GM19351 (cell line): Measurements from ENCODE around the gene KCNT2.
A peak's percentile ranks its signal among the peaks of the same experiment; 100 is the strongest.

Experiments
- ATAC-seq: cut with Tn5 transposase; IDR thresholded peaks from one replicate; pipeline ENCODE4 v1.9.1; 2021; ENCODE audit warnings: mild to moderate bottlenecking, moderate library complexity; ENCODE audit not compliant: unreplicated experiment

The KCNT2 gene

GRCh38 chr1:196401891-196402290 is 206.3 kb downstream of the KCNT2 start:
- ATAC-seq: no peak

GRCh38 chr1:196401452-196401833 is 206.8 kb downstream of the KCNT2 start:
- ATAC-seq: no peak

- no peak for ATAC-seq
These were observed 207.5 kb downstream of the KCNT2 start for GRCh38 chr1:196400478-196401451.

GRCh38 chr1:196399713-196400112 is 208.5 kb downstream of the KCNT2 start:
- no peak for ATAC-seq

GRCh38 chr1:196393742-196394141 is 214.5 kb downstream of the KCNT2 start:
- no peak for ATAC-seq

- no peak for ATAC-seq
These were observed 215.0 kb downstream of the KCNT2 start for GRCh38 chr1:196393282-196393681.

GRCh38 chr1:196387766-196388165 is 220.5 kb downstream of the KCNT2 start:
- no peak for ATAC-seq

- ATAC-seq: no peak
These were observed 223.1 kb downstream of the KCNT2 start for GRCh38 chr1:196385109-196385508.

GRCh38 chr1:196382383-196382782 is 225.9 kb downstream of the KCNT2 start:
- no peak for ATAC-seq

GRCh38 chr1:196381544-196381943 is 226.7 kb downstream of the KCNT2 start:
- ATAC-seq: no peak

GRCh38 chr1:196380316-196380715 is 227.9 kb downstream of the KCNT2 start:
- ATAC-seq: no peak

GRCh38 chr1:196377811-196378210 is 230.4 kb downstream of the KCNT2 start:
- ATAC-seq: no peak

GRCh38 chr1:196376630-196377328 is 231.5 kb downstream of the KCNT2 start:
- ATAC-seq: no peak

- ATAC-seq: no peak
These were observed 234.4 kb downstream of the KCNT2 start for GRCh38 chr1:196373798-196374197.

GRCh38 chr1:196372896-196373536 is 235.2 kb downstream of the KCNT2 start:
- peak; percentile 93 for ATAC-seq

GRCh38 chr1:196367838-196368237 is 240.4 kb downstream of the KCNT2 start:
- no peak for ATAC-seq

GRCh38 chr1:196366817-196367495 is 241.3 kb downstream of the KCNT2 start:
- ATAC-seq: no peak

- ATAC-seq: no peak
These were observed 247.0 kb downstream of the KCNT2 start for GRCh38 chr1:196361112-196361714.

GRCh38 chr1:196357913-196358312 is 250.3 kb downstream of the KCNT2 start:
- no peak for ATAC-seq

- ATAC-seq: no peak
These were observed 252.9 kb downstream of the KCNT2 start for GRCh38 chr1:196355206-196355786.
